HL-60/S4 (cell line): ENCODE data around the gene SLC8A2.

Source experiments
- in situ Hi-C: fragments of 300-500 bp; cut with MboI; formaldehyde crosslinking; loops from 2 replicates; pipeline ENCODE4 v1.14.3; 2022; ENCODE audit warnings: low sequenced_read_pairs

The SLC8A2 gene

DNA sequence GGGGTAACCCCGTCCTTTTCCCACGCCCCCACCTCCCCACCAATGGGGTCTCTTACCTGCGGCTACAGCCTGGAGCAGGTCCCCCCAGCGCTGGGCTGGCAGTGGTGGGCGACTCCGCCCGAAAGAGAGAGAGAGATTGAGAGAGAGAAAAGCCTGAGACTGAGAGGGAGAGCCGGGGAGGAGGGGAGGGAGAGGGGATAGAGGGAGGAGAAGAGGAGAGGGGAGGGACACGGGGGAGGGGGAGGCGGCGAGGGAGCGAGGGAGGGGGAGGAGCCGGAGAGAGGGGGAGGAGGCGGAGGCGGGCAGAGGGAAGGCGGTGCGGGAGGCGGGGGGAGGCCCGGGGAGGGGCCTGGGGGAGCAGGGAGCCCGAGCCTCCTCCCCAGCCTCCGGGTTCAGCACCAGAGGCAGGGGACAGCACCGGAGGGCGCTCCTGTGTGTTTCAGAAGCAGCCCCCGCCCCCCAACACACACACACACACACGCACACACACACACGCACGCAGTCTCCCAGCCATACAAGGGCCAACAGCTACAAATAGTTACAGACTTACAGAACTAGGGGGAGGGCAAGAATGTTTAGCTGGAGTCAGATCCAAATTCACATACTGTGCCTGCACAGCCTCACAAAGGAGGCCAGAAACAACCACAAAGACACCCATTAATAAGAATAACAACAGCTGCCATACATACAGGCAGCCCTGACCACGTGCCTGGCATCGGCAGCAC, at the start of gene SLC8A2:
TSS of gene SLC8A2 (minus strand) at position 161 of the 725 bp plus-strand sequence. CDS start 5,490 bp downstream, outside the sequence.
- in situ Hi-C loops = no loop called here

- in situ Hi-C loops = no loop called here
Measured at GRCh38 chr19:47520839-47521238, 49.1 kb upstream of the SLC8A2 start.

GRCh38 chr19:47520343-47520806, 48.7 kb upstream of the SLC8A2 start:
- in situ Hi-C loops = no loop called here

- in situ Hi-C loops = no loop called here
Measured at GRCh38 chr19:47518854-47519253, 47.2 kb upstream of the SLC8A2 start.

- in situ Hi-C loops = no loop called here
Measured at GRCh38 chr19:47518139-47518538, 46.4 kb upstream of the SLC8A2 start.

DNA sequence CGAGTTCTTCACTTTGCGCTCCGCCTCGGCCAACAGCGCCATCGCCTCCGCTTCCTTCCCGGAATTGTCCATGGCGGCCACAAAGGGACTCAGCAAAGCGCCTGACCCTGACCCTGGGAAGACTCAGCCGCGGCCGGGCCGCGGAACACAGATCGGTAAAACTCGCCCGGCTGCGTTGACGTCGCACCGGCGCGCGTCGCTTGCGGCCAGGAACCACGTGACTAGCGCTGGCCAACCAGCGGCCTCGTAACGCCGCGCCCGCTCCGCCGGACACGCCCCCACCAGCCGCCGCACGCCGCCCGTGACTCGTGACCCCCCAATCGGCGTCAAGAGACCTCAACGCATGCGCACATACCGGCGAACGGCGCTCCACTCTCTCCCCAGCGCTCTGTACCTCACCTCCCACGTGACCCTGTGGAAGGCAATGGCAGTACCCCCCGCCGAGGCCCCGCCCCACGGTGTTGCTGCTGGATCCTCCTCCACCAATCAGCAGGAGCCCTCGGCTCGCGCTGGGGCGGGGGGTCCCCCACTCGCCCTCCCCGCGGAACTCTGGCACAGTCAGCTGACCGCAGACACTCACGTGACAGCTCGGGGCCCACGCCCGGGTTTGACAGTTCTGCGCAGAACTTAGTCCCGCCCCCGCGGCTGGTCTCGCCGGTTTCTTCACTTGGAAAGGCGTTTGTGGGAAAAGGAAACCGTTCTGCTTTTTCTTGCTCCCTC, 43.3 kb upstream of the SLC8A2 start, which contains the start of gene NAPA:
TSS of gene NAPA (minus strand) at position 195 of the 720 bp plus-strand sequence. CDS start at position 72, 123 bp downstream.
- in situ Hi-C loops = no loop called here

DNA sequence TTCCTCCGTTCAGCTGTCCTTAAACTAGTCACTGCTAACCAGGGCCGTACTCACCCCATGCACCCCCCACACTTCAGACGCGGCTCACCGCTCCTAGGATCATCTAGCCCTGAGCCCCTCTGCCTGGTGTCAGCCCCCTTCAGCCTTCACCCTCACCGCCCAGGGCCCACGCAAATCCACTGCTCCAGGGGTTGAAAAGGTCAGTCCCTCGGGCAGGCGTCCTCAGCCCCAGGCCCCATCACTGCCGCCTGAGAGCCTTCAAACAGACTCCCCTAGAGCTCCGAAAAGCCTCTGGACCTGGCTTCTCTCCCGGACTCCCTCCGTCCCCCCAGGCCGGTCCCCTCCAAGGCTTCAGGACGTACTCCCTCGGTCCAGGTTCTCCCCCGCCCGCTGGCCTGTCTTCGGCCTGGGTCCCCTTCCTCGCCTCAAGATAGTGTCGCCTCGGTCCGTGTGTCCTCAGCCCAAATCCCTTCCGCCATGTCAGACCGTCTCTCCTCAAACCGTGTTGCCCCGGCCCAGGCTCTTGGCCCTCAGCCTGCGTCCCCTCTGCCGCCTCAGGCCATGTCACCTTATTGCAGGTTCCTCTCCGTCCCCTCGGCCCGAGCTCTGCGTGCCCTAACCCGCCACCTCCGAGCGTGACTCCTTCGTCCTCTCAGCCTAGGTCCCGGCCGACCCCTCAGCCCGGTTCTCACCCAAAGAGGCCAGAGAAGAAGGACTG, 42.6 kb upstream of the SLC8A2 start:
- in situ Hi-C loops = no loop called here

GRCh38 chr19:47512948-47513319, 41.2 kb upstream of the SLC8A2 start:
- in situ Hi-C loops = no loop called here

GRCh38 chr19:47512183-47512947, 40.7 kb upstream of the SLC8A2 start:
- in situ Hi-C loops = no loop called here

- in situ Hi-C loops = no loop called here
Measured at GRCh38 chr19:47511681-47512080, 40.0 kb upstream of the SLC8A2 start.

GRCh38 chr19:47511128-47511517, 39.4 kb upstream of the SLC8A2 start:
- in situ Hi-C loops = no loop called here

DNA sequence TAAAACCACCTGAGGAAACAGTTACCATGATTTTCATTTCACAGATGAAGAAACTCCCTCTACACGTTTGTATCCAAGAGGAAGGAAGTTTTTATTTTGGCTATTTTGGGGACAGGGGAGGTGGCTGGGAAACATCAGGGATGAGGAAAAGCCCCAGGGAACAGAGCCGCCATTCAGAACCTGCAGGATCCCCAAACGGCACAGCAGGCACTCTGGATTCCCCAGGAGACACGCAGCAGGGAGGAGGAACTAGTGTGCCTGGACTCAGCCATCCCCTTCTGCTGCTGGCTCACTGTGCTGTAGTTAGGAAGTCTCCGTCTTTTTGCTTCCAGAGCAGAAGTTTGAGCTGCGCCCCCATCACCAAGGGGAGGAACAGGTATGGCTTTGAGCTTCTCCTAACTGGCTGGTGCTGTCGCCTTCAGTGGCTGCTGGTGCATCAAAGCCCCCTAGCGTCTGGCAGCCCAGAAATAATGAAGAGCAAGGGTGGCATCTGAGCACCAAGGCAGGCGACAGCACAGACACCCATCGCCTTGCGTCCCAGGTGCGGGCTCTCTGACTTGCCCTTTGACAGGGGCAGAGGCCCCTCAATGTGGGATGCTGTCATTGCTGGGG, 38.9 kb upstream of the SLC8A2 start:
- in situ Hi-C loops = no loop called here

- in situ Hi-C loops = no loop called here
Measured at GRCh38 chr19:47509973-47510372, 38.3 kb upstream of the SLC8A2 start.

DNA sequence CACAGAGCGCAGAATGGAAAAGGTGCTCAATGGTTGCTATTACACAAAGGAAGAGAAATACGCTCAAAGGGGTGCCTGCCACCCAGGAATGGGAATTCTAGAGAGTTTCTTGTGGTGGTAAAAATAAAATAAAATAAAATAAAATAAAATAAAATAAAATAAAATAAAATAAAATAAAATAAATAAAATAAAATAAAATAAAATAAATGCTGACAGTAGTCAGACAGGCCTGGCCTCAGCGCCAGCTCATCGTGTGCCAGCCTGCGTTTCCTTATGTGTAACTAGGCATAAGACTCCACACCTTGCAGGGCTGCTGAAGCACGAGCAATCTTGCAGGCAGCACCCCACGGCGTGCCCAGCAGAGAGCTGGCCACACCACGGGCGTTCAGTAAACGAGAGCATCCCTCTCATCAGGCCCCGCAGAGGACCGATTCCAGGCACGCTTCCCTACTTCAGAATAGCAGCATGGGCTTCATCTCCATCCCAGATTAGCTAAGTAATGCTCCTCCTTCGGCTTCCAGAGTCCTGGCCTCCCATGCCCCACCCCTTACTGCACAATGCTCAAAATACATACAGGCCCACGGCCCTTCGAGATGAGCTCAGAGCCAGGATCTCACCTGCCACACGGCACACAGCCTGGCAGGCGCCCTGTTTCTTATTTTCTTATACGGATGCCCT, 37.6 kb upstream of the SLC8A2 start:
- in situ Hi-C loops = no loop called here

- in situ Hi-C loops = no loop called here
Measured at GRCh38 chr19:47508721-47509120, 37.0 kb upstream of the SLC8A2 start.

DNA sequence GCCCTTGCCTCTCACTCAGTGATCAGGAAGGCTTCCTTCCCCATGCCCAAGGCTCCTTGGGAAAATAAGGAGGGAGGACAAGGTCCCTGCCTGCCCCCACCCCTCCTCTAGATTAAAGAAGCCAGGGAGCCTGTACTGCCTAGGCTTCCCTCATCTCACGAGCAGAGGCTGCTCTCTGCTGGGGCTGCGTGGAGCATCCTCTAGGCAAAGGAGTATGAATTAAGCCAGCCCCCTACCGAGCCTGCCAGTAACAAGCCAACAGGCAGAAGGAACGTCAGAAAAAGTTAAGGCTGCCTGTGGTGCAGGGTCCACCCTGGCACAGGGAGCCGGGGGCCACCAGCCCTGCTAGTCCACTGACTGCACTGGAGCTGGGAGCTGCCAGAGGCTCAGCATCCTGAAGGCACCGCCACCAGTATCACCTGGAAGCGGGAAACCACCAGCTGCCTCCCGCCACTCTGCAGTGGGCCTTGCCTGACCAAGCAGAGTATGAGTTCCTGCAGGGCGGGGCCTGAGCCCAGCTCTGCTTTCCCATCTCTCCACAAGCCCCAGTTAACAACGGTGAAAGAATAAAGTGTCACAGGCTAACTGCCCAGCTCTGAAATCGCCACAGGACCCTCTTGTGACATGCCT, 36.3 kb upstream of the SLC8A2 start:
- in situ Hi-C loops = no loop called here

- in situ Hi-C loops = no loop called here
Measured at GRCh38 chr19:47507012-47507411, 35.3 kb upstream of the SLC8A2 start.

- in situ Hi-C loops = no loop called here
Measured at GRCh38 chr19:47506459-47506858, 34.8 kb upstream of the SLC8A2 start.

DNA sequence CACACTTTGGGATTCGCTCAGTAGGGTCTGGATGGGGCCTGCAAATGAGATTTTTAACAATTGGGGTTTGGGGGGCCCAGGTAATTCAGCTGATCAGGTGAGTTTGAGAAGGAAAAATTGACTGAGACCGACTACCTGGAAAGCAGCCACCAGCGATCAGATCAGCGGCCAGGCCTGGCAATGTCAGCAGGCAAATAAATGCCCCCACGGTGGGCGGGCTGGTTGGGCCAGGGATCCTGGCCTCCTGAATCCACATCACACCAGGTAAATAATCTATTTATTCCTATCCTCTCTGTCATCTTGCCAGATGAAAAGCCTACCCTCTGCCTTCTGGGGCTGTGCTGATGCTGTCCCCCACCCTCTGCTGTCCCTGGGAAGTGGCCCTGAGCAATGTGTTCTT, 33.8 kb upstream of the SLC8A2 start:
- in situ Hi-C loops = no loop called here

- in situ Hi-C loops = no loop called here
Measured at GRCh38 chr19:47503826-47504150, 32.1 kb upstream of the SLC8A2 start.
